GM12878 (cell line): ENCODE data around the gene CCDC78. TPM values are rescaled to one million over a fixed set of nuclear protein-coding genes. Genes with fewer than 3 reads are reported as not detected.

Source experiments
- ATAC-seq: fragments of 200-7000 bp; cut with Tn5 transposase; 3 replicates; pipeline ENCODE4 v1.9.1; 2020; ENCODE audit warnings: mild to moderate bottlenecking, moderate library complexity
- BruUV-seq: library from RNA; stranded (reverse); fragments of 400-500 nt; replicated peaks from 2 replicates; lab custom pipeline; 2021; lab: Mats Ljungman, UMichigan
- CTCF ChIA-PET: fragments of 300-600 bp; sonication (Branson Sonifier 250); formaldehyde crosslinking; extraction: SDS; loops from one replicate; lab custom pipeline; 2021; ENCODE audit warnings: inconsistent platforms; lab: Yijun Ruan, JAX
- POLR2A ChIA-PET: fragments of 350-600 bp; formaldehyde crosslinking; extraction: SDS; loops from one replicate; lab custom pipeline; 2021; ENCODE audit warnings: inconsistent platforms; lab: Charles Lee
- RAD21 ChIA-PET: fragments of 300-600 bp; sonication (Branson Sonifier 250); formaldehyde crosslinking; loops from one replicate; lab custom pipeline; 2023; ENCODE audit warnings: antibody characterized with exemption; ENCODE audit not compliant: unreplicated experiment; lab: Charles Lee
- SMC1A ChIA-PET: fragments of 300-600 bp; sonication (Branson Sonifier 250); formaldehyde crosslinking; loops from one replicate; lab custom pipeline; 2023; ENCODE audit not compliant: unreplicated experiment, uncharacterized antibody; lab: Charles Lee
- DNase-seq: peaks from one replicate; pipeline ENCODE4 v3.0.0-alpha.2; 2011; ENCODE audit warnings: low read depth, low spot score
- FAIRE-seq: peaks from 3 replicates; lab custom pipeline; 2011; peaks lifted over from hg19 to GRCh38; lab: Jason Lieb, UNC
- H2AFZ ChIP-seq: 2 replicates; pipeline ENCODE4 v1.6.0; 2011; ENCODE audit warnings: low read depth, low read length, control low read depth; ENCODE audit not compliant: control insufficient read depth
- H3K27ac ChIP-seq: 2 replicates; pipeline ENCODE4 v1.5.1; 2011; ENCODE audit warnings: control low read depth; ENCODE audit not compliant: control insufficient read depth, insufficient read depth
- H3K27me3 ChIP-seq, 2 experiments: replicated peaks in 1 of 2; 2 replicates each; pipeline versions ENCODE4 v1.6.0 to v1.6.1; 2011; ENCODE audit warnings: low read length in 1 of 2; ENCODE audit not compliant: control insufficient read depth in 2 of 2, insufficient read depth in 2 of 2
- H3K36me3 ChIP-seq, 2 experiments: 2 replicates each; pipeline ENCODE4 v1.5.1; 2011; ENCODE audit warnings: low read length in 1 of 2; ENCODE audit not compliant: control insufficient read depth in 2 of 2, insufficient read depth in 2 of 2
- H3K4me1 ChIP-seq: 2 replicates; pipeline ENCODE4 v1.6.1; 2011; ENCODE audit warnings: mild to moderate bottlenecking, low read length, moderate library complexity, mixed read lengths; ENCODE audit not compliant: control insufficient read depth, insufficient read depth
- H3K4me2 ChIP-seq: 2 replicates; pipeline ENCODE4 v1.6.0; 2011; ENCODE audit warnings: control low read depth; ENCODE audit not compliant: control insufficient read depth, insufficient read depth
- H3K4me3 ChIP-seq: fragments of 200-600 bp; sonication (generic); 2 replicates; pipeline ENCODE4 v1.5.1; 2016
- H3K79me2 ChIP-seq: 2 replicates; pipeline ENCODE4 v1.6.0; 2011; ENCODE audit warnings: low read length; ENCODE audit not compliant: control insufficient read depth, insufficient read depth
- H3K9ac ChIP-seq: 2 replicates; pipeline ENCODE4 v1.8.0; 2011; ENCODE audit warnings: low read length, control low read depth, mixed read lengths; ENCODE audit not compliant: control insufficient read depth, insufficient read depth
- H3K9me3 ChIP-seq: replicated peaks from 3 replicates; pipeline ENCODE4 v1.5.1; 2011; ENCODE audit warnings: mild to moderate bottlenecking, low read length; ENCODE audit not compliant: control insufficient read depth, insufficient read depth
- H4K20me1 ChIP-seq: 2 replicates; pipeline ENCODE4 v1.6.0; 2011; ENCODE audit not compliant: control insufficient read depth, insufficient read depth
- KAT2A ChIP-seq: conservative IDR thresholded peaks from 2 replicates; pipeline ENCODE4 v1.6.1; 2011; ENCODE audit warnings: low read depth, low read length; ENCODE audit not compliant: control insufficient read depth
- KLF5 ChIP-seq: fragments of 450-650 bp; IDR thresholded peaks from 2 replicates; pipeline ENCODE4 v1.6.1; 2014; ENCODE audit warnings: mild to moderate bottlenecking; ENCODE audit not compliant: partially characterized antibody
- MAX ChIP-seq: IDR thresholded peaks from 2 replicates; pipeline ENCODE4 v1.6.1; 2012; ENCODE audit warnings: low read depth, low read length, improper control_type of control experiment
- NFYB ChIP-seq: IDR thresholded peaks from 2 replicates; pipeline ENCODE4 v1.6.1; 2011; ENCODE audit warnings: low read depth, mild to moderate bottlenecking, low read length, improper control_type of control experiment, moderate library complexity; ENCODE audit not compliant: insufficient read depth
- STAT1 ChIP-seq: fragments of 450-650 bp; conservative IDR thresholded peaks from 2 replicates; pipeline ENCODE4 v1.6.1; 2014; ENCODE audit warnings: antibody characterized with exemption, mild to moderate bottlenecking
- TARDBP ChIP-seq: IDR thresholded peaks from 2 replicates; pipeline ENCODE4 v1.6.1; 2016; ENCODE audit warnings: borderline replicate concordance
- ZSCAN29 ChIP-seq: fragments of 450-650 bp; IDR thresholded peaks from 2 replicates; pipeline ENCODE4 v1.6.1; 2017; ENCODE audit warnings: mild to moderate bottlenecking, moderate library complexity
- WGBS: methylation state at CpG from one replicate; pipeline ENCODE4 v1.1.6; 2016; ENCODE audit warnings: low lambda C conversion rate; ENCODE audit not compliant: insufficient replicate concordance, insufficient coverage; ENCODE audit errors: missing lambda C conversion rate; 5-methylcytosine and 5-hydroxymethylcytosine counted together
- in situ Hi-C: fragments of 300-500 bp; cut with MboI; formaldehyde crosslinking; loops from 9 replicates; pipeline ENCODE4 v1.14.3; 2018; ENCODE audit warnings: mixed read lengths
- intact Hi-C: fragments of 100-400 bp; cut with micrococcal nuclease; formaldehyde crosslinking; loops from one replicate; pipeline ENCODE4 v1.14.2; 2022; ENCODE audit not compliant: unreplicated experiment
- polyA plus RNA-seq, 11 experiments: library from polyadenylated mRNA; depleted of rRNA in 4 of 11; unstranded in 6 of 11; stranded (reverse) in 5 of 11; fragments of >200 nt; fragmentation: Nextera tagmentation in 4 of 11; fragmentation: Illumina TruSeq in 1 of 11; extraction: Ambion mirVana in 4 of 11; extraction: Trizol in 1 of 11; gene quantifications; 1 replicate in 1 of 11; 2 replicates in 10 of 11; pipeline versions ENCODE4 v1.2.1 to v1.2.3, GENCODE V29; 2011 to 2016; ENCODE audit warnings: inconsistent platforms in 2 of 11, missing spikeins in 2 of 11, low read depth in 1 of 11
- total RNA-seq, 4 experiments: library from RNA; depleted of rRNA in 3 of 4; stranded (reverse); fragments of >200 nt in 3 of 4; fragmentation: Illumina TruSeq in 1 of 4; extraction: Trizol in 1 of 4; gene quantifications; 2 replicates each; pipeline versions ENCODE4 v1.2.1 to v1.2.3, GENCODE V29; 2013 to 2021
- TF ChIP-seq, protein P1 (sequence below): fragments of 450-650 bp; IDR thresholded peaks from 2 replicates; pipeline ENCODE4 v1.6.1; 2017; ENCODE audit warnings: mild to moderate bottlenecking, moderate library complexity

Gene CCDC78
- total and polyA plus RNA-seq, 10 of the 15 experiments (the other 5 are each of a cell fraction or from before 2014, with no cell fraction given), result 0.10 to 26.2 (median 5.4) TPM

DNA sequence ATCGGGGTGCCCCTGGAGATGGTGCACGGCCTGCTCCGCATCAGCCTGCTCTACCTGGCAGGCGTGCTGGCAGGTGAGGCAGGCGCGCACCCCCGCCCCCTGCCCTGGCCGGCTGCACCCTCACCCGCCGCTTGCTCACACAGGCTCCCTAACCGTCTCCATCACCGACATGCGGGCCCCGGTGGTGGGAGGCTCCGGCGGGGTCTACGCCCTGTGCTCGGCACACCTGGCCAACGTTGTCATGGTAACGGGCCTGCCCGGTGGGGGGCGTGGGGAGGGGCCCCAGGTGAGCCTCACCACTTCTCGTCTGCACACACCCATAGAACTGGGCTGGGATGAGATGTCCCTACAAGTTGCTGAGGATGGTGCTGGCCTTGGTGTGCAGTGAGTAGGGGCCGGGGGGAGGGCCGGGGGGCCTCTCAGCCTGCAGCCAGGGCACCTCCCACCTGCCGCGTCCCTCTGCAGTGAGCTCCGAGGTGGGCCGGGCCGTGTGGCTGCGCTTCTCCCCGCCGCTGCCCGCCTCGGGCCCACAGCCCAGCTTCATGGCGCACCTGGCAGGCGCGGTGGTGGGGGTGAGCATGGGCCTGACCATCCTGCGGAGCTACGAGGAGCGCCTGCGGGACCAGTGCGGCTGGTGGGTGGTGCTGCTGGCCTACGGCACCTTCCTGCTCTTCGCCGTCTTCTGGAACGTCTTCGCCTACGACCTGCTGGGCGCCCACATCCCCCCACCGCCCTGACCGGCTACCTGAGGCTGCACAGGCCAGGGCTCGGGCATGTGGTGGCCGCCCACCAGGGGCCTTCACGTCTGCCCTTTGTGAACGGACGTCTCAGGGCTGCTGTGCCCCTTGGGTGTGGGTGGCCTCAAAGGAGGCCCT, 48.7 kb downstream of the CCDC78 start (continued):
- TF ChIP-seq, protein P1, sequence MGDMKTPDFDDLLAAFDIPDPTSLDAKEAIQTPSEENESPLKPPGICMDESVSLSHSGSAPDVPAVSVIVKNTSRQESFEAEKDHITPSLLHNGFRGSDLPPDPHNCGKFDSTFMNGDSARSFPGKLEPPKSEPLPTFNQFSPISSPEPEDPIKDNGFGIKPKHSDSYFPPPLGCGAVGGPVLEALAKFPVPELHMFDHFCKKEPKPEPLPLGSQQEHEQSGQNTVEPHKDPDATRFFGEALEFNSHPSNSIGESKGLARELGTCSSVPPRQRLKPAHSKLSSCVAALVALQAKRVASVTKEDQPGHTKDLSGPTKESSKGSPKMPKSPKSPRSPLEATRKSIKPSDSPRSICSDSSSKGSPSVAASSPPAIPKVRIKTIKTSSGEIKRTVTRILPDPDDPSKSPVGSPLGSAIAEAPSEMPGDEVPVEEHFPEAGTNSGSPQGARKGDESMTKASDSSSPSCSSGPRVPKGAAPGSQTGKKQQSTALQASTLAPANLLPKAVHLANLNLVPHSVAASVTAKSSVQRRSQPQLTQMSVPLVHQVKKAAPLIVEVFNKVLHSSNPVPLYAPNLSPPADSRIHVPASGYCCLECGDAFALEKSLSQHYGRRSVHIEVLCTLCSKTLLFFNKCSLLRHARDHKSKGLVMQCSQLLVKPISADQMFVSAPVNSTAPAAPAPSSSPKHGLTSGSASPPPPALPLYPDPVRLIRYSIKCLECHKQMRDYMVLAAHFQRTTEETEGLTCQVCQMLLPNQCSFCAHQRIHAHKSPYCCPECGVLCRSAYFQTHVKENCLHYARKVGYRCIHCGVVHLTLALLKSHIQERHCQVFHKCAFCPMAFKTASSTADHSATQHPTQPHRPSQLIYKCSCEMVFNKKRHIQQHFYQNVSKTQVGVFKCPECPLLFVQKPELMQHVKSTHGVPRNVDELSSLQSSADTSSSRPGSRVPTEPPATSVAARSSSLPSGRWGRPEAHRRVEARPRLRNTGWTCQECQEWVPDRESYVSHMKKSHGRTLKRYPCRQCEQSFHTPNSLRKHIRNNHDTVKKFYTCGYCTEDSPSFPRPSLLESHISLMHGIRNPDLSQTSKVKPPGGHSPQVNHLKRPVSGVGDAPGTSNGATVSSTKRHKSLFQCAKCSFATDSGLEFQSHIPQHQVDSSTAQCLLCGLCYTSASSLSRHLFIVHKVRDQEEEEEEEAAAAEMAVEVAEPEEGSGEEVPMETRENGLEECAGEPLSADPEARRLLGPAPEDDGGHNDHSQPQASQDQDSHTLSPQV, result no peak
- TF ChIP-seq KLF5 (no peak), NFYB (no peak), MAX (no peak)

DNA sequence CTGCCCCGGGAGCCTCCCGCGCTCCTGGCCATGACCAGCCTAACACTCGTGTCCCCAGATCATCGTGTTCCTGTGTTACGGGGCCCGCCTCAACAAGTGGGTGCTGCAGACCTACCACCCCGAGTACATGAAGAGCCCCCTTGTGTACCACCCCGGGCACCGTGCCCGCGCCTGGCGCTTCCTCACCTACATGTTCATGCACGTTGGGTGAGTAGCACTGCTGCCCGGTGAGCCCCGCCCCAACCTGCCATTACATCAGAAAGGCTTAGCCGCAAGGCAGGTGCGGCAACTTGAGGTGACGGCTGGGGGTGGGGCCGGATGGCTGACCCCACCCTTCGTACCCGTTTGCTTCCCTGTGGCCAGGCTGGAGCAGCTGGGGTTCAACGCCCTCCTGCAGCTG, 49.3 kb downstream of the CCDC78 start:
- POLR2A ChIA-PET, result no interaction called here
- Histone ChIP-seq H3K9me3 (no peaks in the 10 kb centered on the region), H3K4me1 (peaks cover 7% of the 10 kb centered on the region), H3K36me3 (peaks cover 0 to 8% of the 10 kb centered on the region in 2 experiments; a peak in 2 of 4 replicates), H3K9ac (no peak overlapping the region), H4K20me1 (peaks cover 6% of the 10 kb centered on the region; the same call in 1 of the 2 replicates), H3K4me2 (no peak overlapping the region), H2AFZ (no peak overlapping the region), H3K4me3 (no peak overlapping the region), H3K79me2 (peaks cover 14% of the 10 kb centered on the region), H3K27me3 (no peaks in the 10 kb centered on the region), H3K27ac (no peak overlapping the region)
- ATAC-seq (no peak), FAIRE-seq (no peak), DNase-seq (no peak)
- CTCF ChIA-PET, result no interaction called here
- BruUV-seq, result no TSS peak
- in situ Hi-C loops, result no loop called here
- intact Hi-C loops, result no loop called here
- SMC1A ChIA-PET, result no interaction called here
- 69% methylated on average over 23 of the region's 23 CpGs for WGBS
- RAD21 ChIA-PET, result no interaction called here
- TF ChIP-seq STAT1 (no peak), ZSCAN29 (no peak), TARDBP (no peak), KAT2A (no peak)
